OCI-LY3 (cell line): ENCODE measurements around the gene CHKA.

Experiments
- H2AFZ ChIP-seq: fragments of 200-600, 300-600 bp; shearing (Covaris generic); 2 replicates; pipeline ENCODE4 v1.6.0; 2014; ENCODE audit warnings: antibody characterized with exemption, low read depth, low read length
- H3K27ac ChIP-seq: fragments of 200-600, 300-600 bp; sonication (generic); 2 replicates; pipeline ENCODE4 v1.5.1; 2014; ENCODE audit warnings: mild to moderate bottlenecking, low read length, moderate library complexity, mixed read lengths
- H3K27me3 ChIP-seq: fragments of 200-600, 300-600 bp; sonication (generic); 2 replicates; pipeline ENCODE4 v1.6.1; 2014; ENCODE audit warnings: low read depth, low read length, mixed read lengths
- H3K36me3 ChIP-seq: fragments of 200-600, 300-600 bp; sonication (generic); replicated peaks from 2 replicates; pipeline ENCODE3; 2014; ENCODE audit warnings: low read depth, low read length, mixed read lengths
- H3K4me1 ChIP-seq: fragments of 300-600, 200-600 bp; sonication (generic); 2 replicates; pipeline ENCODE4 v1.6.1; 2014; ENCODE audit warnings: low read length, mixed read lengths
- H3K4me2 ChIP-seq: fragments of 200-600, 300-600 bp; sonication (generic); 2 replicates; pipeline ENCODE4 v1.6.1; 2014; ENCODE audit warnings: low read length, mixed read lengths
- H3K4me3 ChIP-seq: fragments of 300-600, 200-600 bp; sonication (generic); 2 replicates; pipeline ENCODE4 v1.5.1; 2014; ENCODE audit warnings: antibody characterized with exemption, mild to moderate bottlenecking, low read length, moderate library complexity
- H3K79me2 ChIP-seq: fragments of 300-600, 200-600 bp; shearing (Covaris generic); 2 replicates; pipeline ENCODE4 v1.6.1; 2014; ENCODE audit warnings: mild to moderate bottlenecking, low read length, mixed read lengths
- H3K9ac ChIP-seq: fragments of 300-600, 200-600 bp; shearing (Covaris generic); 2 replicates; pipeline ENCODE4 v1.6.0; 2014; ENCODE audit warnings: mild to moderate bottlenecking, low read length, moderate library complexity
- H3K9me3 ChIP-seq: fragments of 200-600, 300-600 bp; shearing (Covaris generic); 2 replicates; pipeline ENCODE4 v1.6.1; 2014; ENCODE audit warnings: low read length, mixed read lengths; ENCODE audit not compliant: insufficient read depth
- H4K20me1 ChIP-seq: fragments of 200-600, 300-600 bp; sonication (generic); 2 replicates; pipeline ENCODE4 v1.6.1; 2016; ENCODE audit warnings: low read length, mixed read lengths; ENCODE audit not compliant: insufficient read depth
- CTCF ChIP-seq: fragments of 200-600, 300-600 bp; sonication (generic); IDR thresholded peaks from 2 replicates; pipeline ENCODE4 v1.5.1; 2014; ENCODE audit warnings: antibody characterized with exemption, low read length, low read depth
- EZH2phosphoT487 ChIP-seq: fragments of 200-600 bp; shearing (Covaris generic); IDR thresholded peaks from 2 replicates; pipeline ENCODE4 v1.6.1; 2018; ENCODE audit warnings: antibody characterized with exemption, mixed run types, low read depth

Gene CHKA

DNA sequence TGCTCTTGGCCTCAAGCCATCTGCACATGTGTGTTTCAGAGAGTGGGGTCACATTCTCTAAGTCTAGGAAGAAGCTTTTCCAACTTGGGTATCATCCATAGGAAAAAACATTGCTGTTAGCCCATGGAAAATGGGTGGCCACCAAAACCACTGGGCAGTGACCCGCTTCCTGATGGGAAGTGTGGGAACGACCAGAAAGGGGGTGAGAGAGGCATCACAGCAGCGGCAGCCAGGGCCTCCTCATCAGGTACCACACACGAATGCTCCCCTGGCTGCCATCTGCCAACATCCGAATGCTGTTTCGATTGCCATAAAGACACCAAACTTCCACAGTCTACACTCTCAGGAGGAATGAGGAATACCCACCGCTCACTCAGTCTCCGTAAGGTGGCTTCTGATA, 40.3 kb downstream of the CHKA start:
- H3K27ac ChIP-seq: no peak overlapping the region
- H3K27me3 ChIP-seq: no peaks in the 10 kb centered on the region
- TF ChIP-seq CTCF (no peak), EZH2phosphoT487 (no peak)
- no peaks in the 10 kb centered on the region for H3K9me3 ChIP-seq
- H3K36me3 ChIP-seq: peaks cover 22% of the 10 kb centered on the region
- H3K9ac ChIP-seq: no peak overlapping the region
- H3K4me1 ChIP-seq: no peaks in the 10 kb centered on the region
- H2AFZ ChIP-seq: no peak overlapping the region
- peaks cover 11% of the 10 kb centered on the region for H4K20me1 ChIP-seq
- peaks cover 10% of the 10 kb centered on the region; the same call in 1 of the 2 replicates for H3K79me2 ChIP-seq
- no peak overlapping the region for H3K4me2 ChIP-seq
- H3K4me3 ChIP-seq: no peak overlapping the region

GRCh38 chr11:68077617-68078582, 43.3 kb downstream of the CHKA start:
- Histone ChIP-seq H3K27me3 (no peaks in the 10 kb centered on the region), H3K4me1 (no peaks in the 10 kb centered on the region), H3K4me3 (no peak overlapping the region), H3K9ac (no peak overlapping the region), H3K27ac (no peak overlapping the region), H3K4me2 (no peak overlapping the region), H4K20me1 (peaks cover 6% of the 10 kb centered on the region; the same call in 1 of the 2 replicates), H3K9me3 (no peaks in the 10 kb centered on the region), H3K79me2 (peaks cover 6% of the 10 kb centered on the region; the same call in 1 of the 2 replicates), H2AFZ (no peak overlapping the region), H3K36me3 (peaks cover 35% of the 10 kb centered on the region)
- no peak for TF ChIP-seq EZH2phosphoT487
- no peak for TF ChIP-seq CTCF

- peak; percentile 43 for TF ChIP-seq CTCF
- TF ChIP-seq EZH2phosphoT487: no peak
- Histone ChIP-seq H2AFZ (no peak overlapping the region), H3K36me3 (peaks cover 37% of the 10 kb centered on the region), H3K27ac (no peak overlapping the region), H3K4me3 (no peak overlapping the region), H4K20me1 (peaks cover 6% of the 10 kb centered on the region), H3K9me3 (no peaks in the 10 kb centered on the region), H3K9ac (no peak overlapping the region), H3K27me3 (no peaks in the 10 kb centered on the region), H3K4me1 (peaks cover 6% of the 10 kb centered on the region), H3K4me2 (no peak overlapping the region), H3K79me2 (peaks cover 6% of the 10 kb centered on the region; the same call in 1 of the 2 replicates)
Measured at GRCh38 chr11:68076371-68077042, 44.7 kb downstream of the CHKA start.
